ENCODE results near the gene GUCY2F.

- TF ChIP-seq CTCF (conservative IDR thresholded peaks at IDR 0.05 in 1 of 2, IDR thresholded peaks at IDR 0.05 in 1 of 2; ENCODE audit: extremely low read depth in 1 of 2, insufficient read depth in 1 of 2, low read depth in 1 of 2, low read length in 2 of 2) = no peak
- TF ChIP-seq EZH2 (IDR thresholded peaks at IDR 0.05; ENCODE audit: borderline replicate concordance, low read length) = no peak
Measured at GRCh38 chrX:109481986-109482385, at the start of gene GUCY2F.
